HCT116 (cell line): Measurements from ENCODE around the gene WDR38. TPM values are rescaled to one million over a fixed set of nuclear protein-coding genes. Genes with fewer than 3 reads are reported as not detected.

Experiments used
- ATAC-seq: fragments of 200-7000 bp; cut with Tn5 transposase; 2 replicates; pipeline ENCODE4 v1.9.1; 2020; ENCODE audit warnings: mild to moderate bottlenecking, moderate library complexity
- BruUV-seq: library from RNA; stranded (reverse); fragments of 400-500 nt; replicated peaks from 2 replicates; lab custom pipeline; 2021; lab: Mats Ljungman, UMichigan
- CTCF ChIA-PET: fragments of 300-600 bp; sonication (Branson Sonifier 250); formaldehyde crosslinking; loops from one replicate; lab custom pipeline; 2021; ENCODE audit warnings: antibody characterized with exemption; lab: Charles Lee
- POLR2A ChIA-PET: fragments of 300-600, 350-600 bp; sonication (Branson Sonifier 250); formaldehyde crosslinking; loops from one replicate; lab custom pipeline; 2021; ENCODE audit warnings: antibody characterized with exemption; lab: Charles Lee
- RAD21 ChIA-PET, 2 experiments: fragments of 300-600 bp; sonication (Branson Sonifier 250); formaldehyde crosslinking; loops; one replicate each; lab custom pipeline; 2023; ENCODE audit warnings: low total read pairs in 2 of 2; ENCODE audit not compliant: uncharacterized antibody in 2 of 2, unreplicated experiment in 2 of 2, low non-redundant PET in 1 of 2; lab: Charles Lee
- DNase-seq: peaks from one replicate; pipeline ENCODE4 v3.0.0-alpha.2; 2010; ENCODE audit warnings: low read depth, low spot score
- H2AFZ ChIP-seq: fragments of 200-600 bp; shearing (Covaris generic), sonication (generic); 2 replicates; pipeline ENCODE4 v1.6.1; 2017; ENCODE audit warnings: low read depth, mixed run types, mixed read lengths, antibody characterized with exemption, low read length; ENCODE audit not compliant: poor library complexity, severe bottlenecking
- H3K27ac ChIP-seq: 2 replicates; pipeline ENCODE4 v1.5.1; 2012; ENCODE audit warnings: low read depth, low read length
- H3K27me3 ChIP-seq: fragments of 200-600 bp; sonication (generic); 2 replicates; pipeline ENCODE4 v1.6.1; 2016; ENCODE audit warnings: mixed run types, low read length, mixed read lengths; ENCODE audit not compliant: insufficient read depth
- H3K36me3 ChIP-seq, 2 experiments: fragments of 200-500 bp in 1 of 2; fragments of 200-600 bp in 1 of 2; sonication (Bioruptor generic) in 1 of 2; sonication (generic) in 1 of 2; 2 replicates each; pipeline versions ENCODE4 v1.5.1 to v1.6.1; 2014 to 2016; ENCODE audit warnings: low read length in 2 of 2, inconsistent platforms in 1 of 2, mixed read lengths in 1 of 2, mixed run types in 1 of 2; ENCODE audit not compliant: insufficient read depth in 2 of 2, control insufficient read depth in 1 of 2
- H3K4me1 ChIP-seq, 2 experiments: fragments of 200-600 bp in 1 of 2; sonication (generic) in 1 of 2; 2 replicates each; pipeline versions ENCODE4 v1.5.1 to v1.6.1; 2012 to 2017; ENCODE audit warnings: low read length in 2 of 2, inconsistent platforms in 1 of 2, mild to moderate bottlenecking in 1 of 2, mixed read lengths in 1 of 2, mixed run types in 1 of 2, moderate library complexity in 1 of 2; ENCODE audit not compliant: insufficient read depth in 2 of 2, control insufficient read depth in 1 of 2
- H3K4me2 ChIP-seq: fragments of 200-600 bp; sonication (generic); 2 replicates; pipeline ENCODE4 v1.6.1; 2017; ENCODE audit warnings: mixed run types, low read length, mixed read lengths
- H3K4me3 ChIP-seq, 2 experiments: fragments of 200-600 bp in 1 of 2; sonication (generic) in 1 of 2; replicated peaks in 1 of 2; 2 replicates each; pipeline ENCODE4 v1.5.1; 2011 to 2016; ENCODE audit warnings: low read length in 2 of 2, control low read depth in 1 of 2, low read depth in 1 of 2, mild to moderate bottlenecking in 1 of 2, mixed read lengths in 1 of 2, mixed run types in 1 of 2
- H3K79me2 ChIP-seq: fragments of 200-600 bp; sonication (generic); 2 replicates; pipeline ENCODE4 v1.6.1; 2017; ENCODE audit warnings: mild to moderate bottlenecking, mixed run types, low read length, moderate library complexity, mixed read lengths; ENCODE audit not compliant: insufficient read depth
- H3K9ac ChIP-seq: fragments of 200-600 bp; sonication (generic); 2 replicates; pipeline ENCODE4 v1.6.1; 2016; ENCODE audit warnings: low read length, mixed read lengths
- H3K9me2 ChIP-seq: fragments of 200-600 bp; sonication (generic), shearing (Covaris generic); 2 replicates; pipeline ENCODE4 v1.6.1; 2017; ENCODE audit warnings: mixed run types, mild to moderate bottlenecking, moderate library complexity; ENCODE audit not compliant: insufficient read depth
- H3K9me3 ChIP-seq, 2 experiments: fragments of 200-500 bp in 1 of 2; fragments of 200-600 bp in 1 of 2; sonication (Bioruptor generic) in 1 of 2; sonication (generic) in 1 of 2; 2 replicates each; pipeline ENCODE4 v1.6.1; 2014 to 2017; ENCODE audit warnings: low read length in 2 of 2, mixed read lengths in 2 of 2, inconsistent platforms in 1 of 2, low read depth in 1 of 2, mild to moderate bottlenecking in 1 of 2, mixed run types in 1 of 2, moderate library complexity in 1 of 2; ENCODE audit not compliant: control insufficient read depth in 1 of 2, insufficient read depth in 1 of 2
- H4K20me1 ChIP-seq: fragments of 200-600 bp; sonication (generic), shearing (Covaris generic); 2 replicates; pipeline ENCODE4 v1.6.1; 2017; ENCODE audit warnings: mixed run types, mild to moderate bottlenecking, moderate library complexity; ENCODE audit not compliant: insufficient read depth
- ATF3 ChIP-seq: IDR thresholded peaks from 2 replicates; pipeline ENCODE4 v1.6.1; 2012
- CBX3 ChIP-seq: IDR thresholded peaks from 2 replicates; pipeline ENCODE4 v1.6.1; 2012; ENCODE audit warnings: low read depth
- CEBPB ChIP-seq: IDR thresholded peaks from 2 replicates; pipeline ENCODE4 v1.6.1; 2012; ENCODE audit warnings: low read depth
- EGR1 ChIP-seq: IDR thresholded peaks from 2 replicates; pipeline ENCODE4 v1.6.1; 2012; ENCODE audit warnings: low read depth
- ELF1 ChIP-seq: IDR thresholded peaks from 2 replicates; pipeline ENCODE4 v1.6.1; 2012; ENCODE audit warnings: low read depth, borderline replicate concordance
- EZH2 ChIP-seq: fragments of 200-600 bp; sonication (generic); IDR thresholded peaks from 2 replicates; pipeline ENCODE4 v1.6.1; 2017; ENCODE audit warnings: antibody characterized with exemption, mixed run types
- EZH2phosphoT487 ChIP-seq: fragments of 200-600 bp; IDR thresholded peaks from 2 replicates; pipeline ENCODE4 v1.6.1; 2018; ENCODE audit warnings: antibody characterized with exemption, borderline replicate concordance
- FOSL1 ChIP-seq: IDR thresholded peaks from 2 replicates; pipeline ENCODE4 v1.6.1; 2012; ENCODE audit warnings: low read depth
- JUND ChIP-seq: IDR thresholded peaks from 2 replicates; pipeline ENCODE4 v1.6.1; 2012
- POLR2A ChIP-seq: IDR thresholded peaks from 2 replicates; pipeline ENCODE4 v1.7.0; 2011; ENCODE audit warnings: borderline replicate concordance; ENCODE audit not compliant: insufficient read depth, insufficient read length; ENCODE audit errors: extremely low read depth
- SRF ChIP-seq: IDR thresholded peaks from 2 replicates; pipeline ENCODE4 v1.6.1; 2012; ENCODE audit warnings: low read depth
- TCF7L2 ChIP-seq: IDR thresholded peaks from 2 replicates; pipeline ENCODE4 v1.7.0; 2011; ENCODE audit warnings: borderline replicate concordance, inconsistent platforms; ENCODE audit not compliant: insufficient read depth, insufficient read length; ENCODE audit errors: extremely low read depth
- YY1 ChIP-seq: IDR thresholded peaks from 2 replicates; pipeline ENCODE4 v1.6.1; 2011; ENCODE audit warnings: low read length, low read depth, moderate library complexity, mild to moderate bottlenecking; ENCODE audit not compliant: insufficient replicate concordance; ENCODE audit errors: extremely low read depth
- intact Hi-C: fragments of 100-400 bp; cut with micrococcal nuclease; formaldehyde crosslinking; loops from 2 replicates; pipeline ENCODE4 v1.10.0; 2022
- total RNA-seq: library from RNA; stranded (reverse); gene quantifications from one replicate; pipeline ENCODE4 v1.2.1, GENCODE V29; 2021; ENCODE audit not compliant: unreplicated experiment
- TF ChIP-seq, protein P1 (sequence below), 3 experiments: fragments of 200-600 bp in 1 of 3; sonication (generic) in 1 of 3; IDR thresholded peaks in 2 of 3; conservative IDR thresholded peaks in 1 of 3; 2 replicates each; pipeline ENCODE4 v1.5.1; 2012 to 2017; ENCODE audit warnings: low read depth in 2 of 3, low read length in 2 of 3, antibody characterized with exemption in 1 of 3, borderline replicate concordance in 1 of 3, control low read depth in 1 of 3, mild to moderate bottlenecking in 1 of 3, mixed read lengths in 1 of 3, mixed run types in 1 of 3, moderate library complexity in 1 of 3; ENCODE audit not compliant: insufficient read depth in 1 of 3

The WDR38 gene
- total RNA-seq, 1 experiment from 2014 or later = not detected

DNA sequence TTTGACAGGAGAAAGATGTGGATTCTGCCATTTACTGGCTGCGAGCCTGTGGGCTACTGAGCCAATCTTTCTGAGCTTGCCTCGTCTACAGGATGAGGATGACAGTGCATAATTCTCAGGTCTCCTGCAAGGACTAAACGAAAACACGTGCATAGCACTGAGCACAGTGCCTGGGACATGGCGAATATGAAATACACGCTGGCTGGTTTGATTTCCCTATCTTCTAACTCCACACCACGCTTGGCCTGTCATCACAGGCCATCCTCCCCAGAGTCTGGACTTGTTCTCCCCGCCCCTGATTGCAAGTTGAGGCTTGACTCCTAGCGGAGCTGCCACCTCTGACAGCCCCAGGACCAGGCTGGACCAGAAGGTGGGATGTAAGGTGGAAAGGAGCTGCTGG is 46.6 kb downstream of the WDR38 start:
- CTCF ChIA-PET = no interaction called here
- Histone ChIP-seq H3K4me2 (no peak overlapping the region), H3K27me3 (no peaks in the 10 kb centered on the region), H3K36me3 (peaks cover 0 to 2% of the 10 kb centered on the region in 2 experiments; a peak in 1 of 4 replicates), H3K79me2 (no peaks in the 10 kb centered on the region), H3K4me1 (no peaks in the 10 kb centered on the region), H3K9me3 (no peaks in the 10 kb centered on the region), H2AFZ (no peak overlapping the region), H3K27ac (no peak overlapping the region), H4K20me1 (no peaks in the 10 kb centered on the region), H3K9ac (no peak overlapping the region), H3K9me2 (no peaks in the 10 kb centered on the region), H3K4me3 (no peak overlapping the region)
- no TSS peak for BruUV-seq
- TF ChIP-seq EGR1 (no peak), FOSL1 (no peak), YY1 (no peak), CBX3 (no peak), EZH2phosphoT487 (no peak), ELF1 (no peak), SRF (no peak), TCF7L2 (no peak), ATF3 (no peak), JUND (no peak), EZH2 (no peak), CEBPB (no peak), POLR2A (no peak)
- TF ChIP-seq, protein P1, sequence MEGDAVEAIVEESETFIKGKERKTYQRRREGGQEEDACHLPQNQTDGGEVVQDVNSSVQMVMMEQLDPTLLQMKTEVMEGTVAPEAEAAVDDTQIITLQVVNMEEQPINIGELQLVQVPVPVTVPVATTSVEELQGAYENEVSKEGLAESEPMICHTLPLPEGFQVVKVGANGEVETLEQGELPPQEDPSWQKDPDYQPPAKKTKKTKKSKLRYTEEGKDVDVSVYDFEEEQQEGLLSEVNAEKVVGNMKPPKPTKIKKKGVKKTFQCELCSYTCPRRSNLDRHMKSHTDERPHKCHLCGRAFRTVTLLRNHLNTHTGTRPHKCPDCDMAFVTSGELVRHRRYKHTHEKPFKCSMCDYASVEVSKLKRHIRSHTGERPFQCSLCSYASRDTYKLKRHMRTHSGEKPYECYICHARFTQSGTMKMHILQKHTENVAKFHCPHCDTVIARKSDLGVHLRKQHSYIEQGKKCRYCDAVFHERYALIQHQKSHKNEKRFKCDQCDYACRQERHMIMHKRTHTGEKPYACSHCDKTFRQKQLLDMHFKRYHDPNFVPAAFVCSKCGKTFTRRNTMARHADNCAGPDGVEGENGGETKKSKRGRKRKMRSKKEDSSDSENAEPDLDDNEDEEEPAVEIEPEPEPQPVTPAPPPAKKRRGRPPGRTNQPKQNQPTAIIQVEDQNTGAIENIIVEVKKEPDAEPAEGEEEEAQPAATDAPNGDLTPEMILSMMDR (IDR thresholded peaks at IDR 0.05 in 2 of 3, conservative IDR thresholded peaks at IDR 0.05 in 1 of 3; ENCODE audit: borderline replicate concordance in 1 of 3, insufficient read depth in 1 of 3, low read depth in 2 of 3, low read length in 2 of 3) = no peak
- POLR2A ChIA-PET = no interaction called here
- RAD21 ChIA-PET = no interaction called here
- intact Hi-C loops = no loop called here
- ATAC-seq (no peak), DNase-seq (no peak)
